ENCODE measurements around the gene CELF2. TPM values are rescaled to one million over a fixed set of nuclear protein-coding genes. Genes with fewer than 3 reads are reported as not detected.

CELF2 gene
- total RNA-seq, 1 donor from 2014 or later = 31.8 TPM

DNA sequence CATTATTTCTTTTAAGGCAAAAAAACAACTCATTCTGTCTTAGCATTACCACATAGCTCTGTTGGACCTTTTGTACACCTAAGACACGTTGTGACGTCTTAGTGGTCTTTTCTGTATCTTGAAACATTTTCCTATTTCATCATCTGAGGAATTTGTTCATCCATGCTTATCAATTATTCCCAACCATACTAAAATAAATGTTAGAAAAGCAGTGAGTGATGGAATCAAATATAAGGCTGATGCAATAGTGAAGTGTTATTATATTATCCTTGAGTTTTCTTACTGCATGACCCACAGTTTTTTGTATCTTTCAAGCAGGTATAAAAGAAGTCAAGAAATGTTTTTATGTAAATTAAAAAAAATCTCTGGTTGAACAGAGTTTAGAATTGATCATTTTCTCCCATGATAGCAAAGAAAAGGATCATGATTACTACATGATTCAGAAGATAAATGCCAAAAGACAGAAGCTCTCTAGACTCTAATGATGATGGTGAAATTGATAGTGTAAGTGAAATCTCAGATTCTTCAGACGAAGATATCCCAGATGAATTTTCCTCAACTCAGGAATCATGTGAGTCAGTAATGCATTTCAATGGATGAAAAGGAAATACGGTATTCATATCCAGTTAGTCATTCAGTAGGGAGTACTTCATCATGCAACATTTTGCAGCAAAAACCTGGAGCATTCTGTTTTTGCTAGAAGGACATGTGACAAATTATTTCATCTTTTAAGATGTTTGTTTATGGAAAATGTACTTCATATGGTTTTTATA lies 51.4 kb downstream of the CELF2 start:
- Histone ChIP-seq H3K4me3 (ENCODE audit: low read length in 3 of 3) (no peak overlapping the region), H3K9me3 (ENCODE audit: control insufficient read depth in 3 of 3, low read length in 3 of 3) (no peaks in the 10 kb centered on the region), H3K36me3 (ENCODE audit: control insufficient read depth in 3 of 3, insufficient read depth in 3 of 3, low read length in 3 of 3) (no peaks in the 10 kb centered on the region), H3K4me1 (ENCODE audit: control insufficient read depth in 3 of 3, insufficient read depth in 3 of 3, low read length in 3 of 3) (peaks cover 11 to 22% (median 11%) of the 10 kb centered on the region in 3 donors), H3K27me3 (ENCODE audit: control insufficient read depth in 3 of 3, insufficient read depth in 3 of 3, low read length in 3 of 3) (no peaks in the 10 kb centered on the region), H3K9ac (ENCODE audit: low read depth in 1 of 3, low read length in 3 of 3) (no peak overlapping the region), H3K27ac (ENCODE audit: low read depth, low read length) (no peak overlapping the region)

DNA sequence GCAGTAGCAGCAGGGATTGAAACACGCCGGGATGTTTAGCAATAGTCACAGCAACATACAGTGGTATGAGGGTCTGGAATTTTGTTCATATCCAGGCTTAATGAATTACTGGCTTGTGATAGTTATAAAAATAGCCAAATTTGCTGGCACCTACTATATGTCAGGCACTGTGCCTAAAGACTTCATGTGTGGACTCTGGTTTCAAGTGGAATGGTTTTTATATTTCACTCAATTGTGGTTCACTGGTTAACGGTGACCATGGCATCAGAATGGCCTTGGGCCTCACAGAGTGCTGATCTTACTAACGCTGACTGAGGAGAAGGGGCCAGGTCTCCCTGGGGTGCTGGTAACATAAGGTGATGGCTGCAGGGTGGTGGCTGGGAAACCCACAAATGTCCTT lies 55.7 kb downstream of the CELF2 start:
- Histone ChIP-seq H3K9me3 (ENCODE audit: control insufficient read depth in 3 of 3, low read length in 3 of 3) (no peaks in the 10 kb centered on the region), H3K36me3 (ENCODE audit: control insufficient read depth in 3 of 3, insufficient read depth in 3 of 3, low read length in 3 of 3) (no peaks in the 10 kb centered on the region), H3K9ac (ENCODE audit: low read depth in 1 of 3, low read length in 3 of 3) (no peak overlapping the region), H3K4me1 (ENCODE audit: control insufficient read depth in 3 of 3, insufficient read depth in 3 of 3, low read length in 3 of 3) (peaks cover 11 to 39% (median 20%) of the 10 kb centered on the region in 3 donors), H3K27ac (ENCODE audit: low read depth, low read length) (no peak overlapping the region), H3K27me3 (ENCODE audit: control insufficient read depth in 3 of 3, insufficient read depth in 3 of 3, low read length in 3 of 3) (no peaks in the 10 kb centered on the region), H3K4me3 (ENCODE audit: low read length in 3 of 3) (no peak overlapping the region)

DNA sequence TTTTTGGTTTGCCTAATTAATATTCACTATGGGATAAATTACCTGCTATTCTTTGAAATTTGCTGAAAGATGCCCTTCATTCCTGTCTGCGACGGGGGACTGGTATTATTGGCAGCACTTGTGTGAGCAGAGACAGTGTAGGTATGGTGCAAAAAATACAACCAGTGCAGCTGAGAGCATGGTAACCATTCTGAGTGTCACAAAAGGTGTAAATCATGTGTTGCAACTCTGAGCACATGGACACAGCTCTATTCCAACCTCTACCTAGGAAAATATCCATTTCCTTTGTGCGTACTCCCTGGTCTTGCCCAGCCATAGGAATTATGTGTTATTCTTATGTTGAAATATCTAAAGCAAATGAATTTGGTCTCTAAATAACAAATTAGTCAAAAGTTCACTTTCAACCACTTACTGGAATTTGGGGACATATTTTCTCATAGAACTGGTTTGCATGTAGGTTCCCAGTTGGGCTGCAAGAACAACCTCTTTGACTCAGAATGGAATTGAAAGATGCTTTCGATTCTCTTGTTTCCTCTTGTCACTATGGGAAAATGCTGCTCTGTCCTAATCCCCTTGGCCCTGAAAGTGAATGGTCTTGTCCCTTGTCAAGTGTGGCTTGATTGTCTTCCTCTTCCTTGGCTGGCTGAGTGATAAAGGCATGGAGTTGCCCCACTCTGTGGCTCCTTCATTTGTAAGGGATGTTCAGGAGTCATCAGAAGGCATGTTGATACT lies 57.0 kb downstream of the CELF2 start:
- Histone ChIP-seq H3K4me1 (ENCODE audit: control insufficient read depth in 3 of 3, insufficient read depth in 3 of 3, low read length in 3 of 3) (peaks cover 11 to 39% (median 20%) of the 10 kb centered on the region in 3 donors), H3K27ac (ENCODE audit: low read depth, low read length) (no peak overlapping the region), H3K9me3 (ENCODE audit: control insufficient read depth in 3 of 3, low read length in 3 of 3) (no peaks in the 10 kb centered on the region)

DNA sequence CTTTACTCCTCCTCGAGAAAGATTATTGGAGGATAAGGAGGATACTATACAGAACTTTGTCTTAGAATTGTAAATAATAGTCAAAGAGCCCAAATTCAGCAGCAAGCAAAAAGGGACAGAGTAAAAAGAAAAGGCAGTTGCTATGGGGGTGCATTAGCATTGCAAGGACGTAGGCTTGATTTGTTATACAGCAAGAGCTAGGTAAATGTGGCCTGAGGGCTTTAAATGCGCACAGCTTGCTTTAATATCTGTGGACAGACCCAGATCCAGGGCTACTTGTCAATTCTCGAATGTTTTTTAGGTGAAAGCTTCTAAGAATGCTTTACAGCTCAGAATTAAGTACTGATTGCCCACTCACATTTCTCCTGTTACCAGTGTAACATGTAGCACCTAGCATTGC lies 58.5 kb downstream of the CELF2 start:
- Histone ChIP-seq H3K9me3 (ENCODE audit: control insufficient read depth in 3 of 3, low read length in 3 of 3) (no peaks in the 10 kb centered on the region), H3K36me3 (ENCODE audit: control insufficient read depth in 3 of 3, insufficient read depth in 3 of 3, low read length in 3 of 3) (no peaks in the 10 kb centered on the region), H3K9ac (ENCODE audit: low read depth in 1 of 3, low read length in 3 of 3) (no peak overlapping the region), H3K4me3 (ENCODE audit: low read length in 3 of 3) (no peak overlapping the region), H3K27ac (ENCODE audit: low read depth, low read length) (no peak overlapping the region), H3K27me3 (ENCODE audit: control insufficient read depth in 3 of 3, insufficient read depth in 3 of 3, low read length in 3 of 3) (no peaks in the 10 kb centered on the region), H3K4me1 (ENCODE audit: control insufficient read depth in 3 of 3, insufficient read depth in 3 of 3, low read length in 3 of 3) (peaks cover 11 to 39% (median 20%) of the 10 kb centered on the region in 3 donors)

More for the DNA sequence above, 57.0 kb downstream of the CELF2 start:
- Histone ChIP-seq H3K27me3 (ENCODE audit: control insufficient read depth in 3 of 3, insufficient read depth in 3 of 3, low read length in 3 of 3) (no peaks in the 10 kb centered on the region), H3K36me3 (ENCODE audit: control insufficient read depth in 3 of 3, insufficient read depth in 3 of 3, low read length in 3 of 3) (no peaks in the 10 kb centered on the region), H3K4me3 (ENCODE audit: low read length in 3 of 3) (no peak overlapping the region), H3K9ac (ENCODE audit: low read depth in 1 of 3, low read length in 3 of 3) (no peak overlapping the region)

DNA sequence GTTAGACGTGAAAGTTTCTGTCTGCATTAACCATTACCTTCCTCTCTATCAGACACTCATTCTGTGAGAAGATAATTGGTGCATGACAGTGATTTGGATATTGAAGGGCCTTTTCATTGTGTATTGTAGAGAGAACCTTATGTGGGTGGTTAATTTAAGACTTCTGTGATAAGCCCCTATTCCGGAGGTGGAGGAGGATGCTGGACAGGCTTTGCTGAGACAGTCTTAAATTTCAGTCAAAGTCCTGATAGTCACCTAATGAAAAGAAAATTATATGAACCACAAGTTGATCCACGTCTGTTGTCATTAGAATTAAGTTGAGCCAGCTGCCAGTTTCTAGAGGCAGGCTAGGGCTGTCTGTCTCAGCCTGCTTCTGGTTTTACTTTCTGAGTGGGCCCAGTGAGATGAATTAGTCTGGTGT lies 62.9 kb downstream of the CELF2 start:
- Histone ChIP-seq H3K9me3 (ENCODE audit: control insufficient read depth in 3 of 3, low read length in 3 of 3) (no peaks in the 10 kb centered on the region), H3K4me1 (ENCODE audit: control insufficient read depth in 3 of 3, insufficient read depth in 3 of 3, low read length in 3 of 3) (peaks cover 3 to 20% (median 13%) of the 10 kb centered on the region in 3 donors), H3K27ac (ENCODE audit: low read depth, low read length) (no peak overlapping the region), H3K36me3 (ENCODE audit: control insufficient read depth in 3 of 3, insufficient read depth in 3 of 3, low read length in 3 of 3) (no peaks in the 10 kb centered on the region), H3K9ac (ENCODE audit: low read depth in 1 of 3, low read length in 3 of 3) (no peak overlapping the region), H3K4me3 (ENCODE audit: low read length in 3 of 3) (no peak overlapping the region), H3K27me3 (ENCODE audit: control insufficient read depth in 3 of 3, insufficient read depth in 3 of 3, low read length in 3 of 3) (no peaks in the 10 kb centered on the region)

DNA sequence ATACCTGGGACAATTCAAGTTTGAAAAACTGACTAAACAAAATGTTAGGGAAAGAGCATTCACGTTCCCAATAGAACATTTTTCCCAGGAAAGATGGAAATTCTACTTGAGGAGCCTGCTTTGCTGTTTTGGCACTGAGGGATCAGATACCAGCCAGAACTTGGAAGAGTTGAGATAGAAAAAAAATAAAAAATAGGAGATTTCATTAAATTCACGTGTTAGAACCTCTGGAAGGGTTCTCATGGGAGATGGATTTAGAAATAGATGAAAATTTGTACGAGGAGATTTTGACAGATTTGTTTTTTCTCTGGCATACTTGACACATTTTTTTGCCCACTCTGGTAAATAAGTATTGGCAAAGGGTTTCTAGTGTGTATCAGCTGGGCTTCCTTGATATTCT lies 63.7 kb downstream of the CELF2 start:
- Histone ChIP-seq H3K36me3 (ENCODE audit: control insufficient read depth in 3 of 3, insufficient read depth in 3 of 3, low read length in 3 of 3) (no peaks in the 10 kb centered on the region), H3K9me3 (ENCODE audit: control insufficient read depth in 3 of 3, low read length in 3 of 3) (no peaks in the 10 kb centered on the region), H3K27me3 (ENCODE audit: control insufficient read depth in 3 of 3, insufficient read depth in 3 of 3, low read length in 3 of 3) (no peaks in the 10 kb centered on the region), H3K4me1 (ENCODE audit: control insufficient read depth in 3 of 3, insufficient read depth in 3 of 3, low read length in 3 of 3) (peaks cover 3 to 20% (median 13%) of the 10 kb centered on the region in 3 donors), H3K4me3 (ENCODE audit: low read length in 3 of 3) (no peak overlapping the region), H3K9ac (ENCODE audit: low read depth in 1 of 3, low read length in 3 of 3) (no peak overlapping the region), H3K27ac (ENCODE audit: low read depth, low read length) (no peak overlapping the region)

DNA sequence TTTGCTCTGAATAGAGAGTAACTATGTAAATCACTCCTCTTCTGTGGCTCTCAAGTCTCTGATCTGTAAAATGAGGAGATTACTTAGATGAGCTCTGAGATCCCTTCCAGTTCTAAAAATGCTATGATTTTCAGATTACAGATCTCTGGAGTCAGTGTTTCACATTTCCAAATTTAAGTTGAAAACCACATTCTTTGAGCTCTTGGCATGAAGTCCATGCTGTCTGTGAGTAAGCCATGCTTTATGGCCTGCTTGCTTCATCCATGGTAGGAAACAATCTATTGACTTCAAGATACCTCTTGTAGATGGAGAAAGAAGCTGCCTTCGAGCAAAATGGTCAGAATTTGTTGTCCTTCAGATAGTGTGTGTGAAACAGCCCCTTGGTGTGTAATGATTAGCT lies 64.9 kb downstream of the CELF2 start:
- no peaks in the 10 kb centered on the region for H3K9me3 ChIP-seq (ENCODE audit: control insufficient read depth in 3 of 3, low read length in 3 of 3)
- no peak overlapping the region for H3K9ac ChIP-seq (ENCODE audit: low read depth in 1 of 3, low read length in 3 of 3)
- no peaks in the 10 kb centered on the region for H3K27me3 ChIP-seq (ENCODE audit: control insufficient read depth in 3 of 3, insufficient read depth in 3 of 3, low read length in 3 of 3)
- peaks cover 3 to 16% (median 5%) of the 10 kb centered on the region in 3 donors for H3K4me1 ChIP-seq (ENCODE audit: control insufficient read depth in 3 of 3, insufficient read depth in 3 of 3, low read length in 3 of 3)
- no peak overlapping the region for H3K4me3 ChIP-seq (ENCODE audit: low read length in 3 of 3)
- H3K36me3 ChIP-seq (ENCODE audit: control insufficient read depth in 3 of 3, insufficient read depth in 3 of 3, low read length in 3 of 3) = no peaks in the 10 kb centered on the region
- no peak overlapping the region for H3K27ac ChIP-seq (ENCODE audit: low read depth, low read length)

DNA sequence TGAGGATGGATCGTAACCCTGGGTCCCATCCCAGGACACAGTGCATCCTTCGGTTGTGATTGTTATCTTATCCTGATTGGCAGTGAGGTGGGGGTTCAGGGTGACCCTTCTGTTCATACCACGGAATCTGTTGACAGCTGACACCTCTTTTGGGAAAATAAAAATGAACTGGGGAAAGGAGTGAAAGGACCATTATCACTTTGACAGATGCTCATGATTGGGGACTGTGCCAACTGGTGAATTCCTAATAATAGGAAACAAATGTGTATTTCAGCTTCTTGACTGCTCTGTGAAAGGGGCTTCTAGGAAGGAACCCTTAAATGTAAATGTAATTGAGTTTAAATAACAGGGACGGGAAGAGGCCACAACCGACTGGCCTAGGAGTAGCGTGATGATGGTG lies 65.4 kb downstream of the CELF2 start:
- Histone ChIP-seq H3K9ac (ENCODE audit: low read depth in 1 of 3, low read length in 3 of 3) (no peak overlapping the region), H3K36me3 (ENCODE audit: control insufficient read depth in 3 of 3, insufficient read depth in 3 of 3, low read length in 3 of 3) (no peaks in the 10 kb centered on the region), H3K27me3 (ENCODE audit: control insufficient read depth in 3 of 3, insufficient read depth in 3 of 3, low read length in 3 of 3) (no peaks in the 10 kb centered on the region), H3K4me1 (ENCODE audit: control insufficient read depth in 3 of 3, insufficient read depth in 3 of 3, low read length in 3 of 3) (peaks cover 3 to 16% (median 5%) of the 10 kb centered on the region in 3 donors), H3K9me3 (ENCODE audit: control insufficient read depth in 3 of 3, low read length in 3 of 3) (no peaks in the 10 kb centered on the region), H3K27ac (ENCODE audit: low read depth, low read length) (no peak overlapping the region), H3K4me3 (ENCODE audit: low read length in 3 of 3) (no peak overlapping the region)

DNA sequence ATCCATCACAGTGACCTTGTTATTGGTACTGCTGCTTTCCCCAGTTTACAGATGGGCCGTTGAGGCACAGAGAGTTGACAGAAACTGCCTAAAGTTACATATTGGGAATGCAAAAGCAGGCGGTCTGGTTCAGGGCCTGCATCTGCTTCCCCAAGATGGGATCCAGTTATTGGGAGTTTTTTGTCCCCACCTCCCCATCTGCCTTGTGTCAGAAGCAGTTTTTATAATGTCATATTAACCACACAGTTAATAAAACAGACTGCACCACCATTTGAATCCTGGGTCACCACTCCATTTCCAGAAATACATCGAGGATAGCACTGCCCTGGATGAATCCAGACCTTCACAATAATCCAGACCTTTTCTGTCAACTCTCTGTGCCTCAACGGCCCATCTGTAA lies 67.9 kb downstream of the CELF2 start:
- no peak overlapping the region for H3K27ac ChIP-seq (ENCODE audit: low read depth, low read length)
- H3K4me1 ChIP-seq (ENCODE audit: control insufficient read depth in 3 of 3, insufficient read depth in 3 of 3, low read length in 3 of 3) = peaks cover 3 to 21% (median 5%) of the 10 kb centered on the region in 3 donors
- no peaks in the 10 kb centered on the region for H3K36me3 ChIP-seq (ENCODE audit: control insufficient read depth in 3 of 3, insufficient read depth in 3 of 3, low read length in 3 of 3)
- H3K4me3 ChIP-seq (ENCODE audit: low read length in 3 of 3) = no peak overlapping the region
- no peaks in the 10 kb centered on the region for H3K27me3 ChIP-seq (ENCODE audit: control insufficient read depth in 3 of 3, insufficient read depth in 3 of 3, low read length in 3 of 3)
- no peak overlapping the region for H3K9ac ChIP-seq (ENCODE audit: low read depth in 1 of 3, low read length in 3 of 3)
- no peaks in the 10 kb centered on the region for H3K9me3 ChIP-seq (ENCODE audit: control insufficient read depth in 3 of 3, low read length in 3 of 3)

DNA sequence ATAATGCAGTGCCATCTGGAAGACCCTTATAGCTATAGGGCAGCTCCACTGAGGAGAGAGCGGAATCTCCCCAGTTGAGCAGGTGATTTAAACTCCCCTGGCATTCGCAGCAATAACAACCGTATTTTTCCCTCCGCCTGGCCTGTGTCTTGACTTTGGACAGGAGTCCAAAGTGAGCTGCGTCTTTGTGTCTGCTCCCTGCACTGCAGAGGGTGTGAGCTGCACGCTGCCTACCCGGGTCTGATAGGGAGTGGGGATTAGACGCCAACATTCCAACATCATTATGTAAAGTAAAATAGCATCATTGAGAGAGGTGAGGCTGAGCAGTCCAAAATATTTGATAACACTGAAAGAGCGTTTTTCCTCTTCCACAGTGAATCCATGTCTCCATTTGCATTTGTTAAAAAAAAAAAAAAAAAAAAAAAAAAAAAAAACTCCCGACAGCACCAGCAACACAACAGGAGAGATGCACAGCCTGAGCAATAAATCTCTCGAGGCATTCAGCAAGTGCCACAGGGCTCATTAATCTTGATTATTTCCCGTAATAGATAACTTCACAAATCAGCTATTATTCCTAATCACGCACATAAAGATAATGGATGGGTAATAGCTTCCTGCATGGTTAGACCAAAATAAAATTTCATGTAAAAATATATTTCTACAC lies 68.6 kb downstream of the CELF2 start:
- H3K27ac ChIP-seq (ENCODE audit: low read depth, low read length) = no peak overlapping the region

More for the DNA sequence above, 68.6 kb downstream of the CELF2 start:
- H3K4me3 ChIP-seq (ENCODE audit: low read length in 3 of 3) = no peak overlapping the region
- H3K4me1 ChIP-seq (ENCODE audit: control insufficient read depth in 3 of 3, insufficient read depth in 3 of 3, low read length in 3 of 3) = peaks cover 3 to 21% (median 5%) of the 10 kb centered on the region in 3 donors
- H3K9ac ChIP-seq (ENCODE audit: low read depth in 1 of 3, low read length in 3 of 3) = no peak overlapping the region
- no peaks in the 10 kb centered on the region for H3K27me3 ChIP-seq (ENCODE audit: control insufficient read depth in 3 of 3, insufficient read depth in 3 of 3, low read length in 3 of 3)
- H3K9me3 ChIP-seq (ENCODE audit: control insufficient read depth in 3 of 3, low read length in 3 of 3) = no peaks in the 10 kb centered on the region
- H3K36me3 ChIP-seq (ENCODE audit: control insufficient read depth in 3 of 3, insufficient read depth in 3 of 3, low read length in 3 of 3) = no peaks in the 10 kb centered on the region
